GM23338 (cell line): ENCODE measurements around the gene DOCK2. TPM values are rescaled to one million over a fixed set of nuclear protein-coding genes. Genes with fewer than 3 reads are reported as not detected.

ENCODE experiments used
- ATAC-seq: fragments of 200-7000 bp; cut with Tn5 transposase; 3 replicates; pipeline ENCODE4 v1.9.1; 2020
- DNase-seq: peaks from one replicate; pipeline ENCODE4 v3.0.0-alpha.2; 2015; ENCODE audit warnings: low spot score
- H2AFZ ChIP-seq: fragments of 200-600 bp; sonication (generic); 2 replicates; pipeline ENCODE4 v1.8.0; 2016; ENCODE audit warnings: antibody characterized with exemption, mild to moderate bottlenecking, moderate library complexity
- H3F3A ChIP-seq: fragments of 200-600 bp; sonication (generic); replicated peaks from 2 replicates; pipeline ENCODE4 v1.8.0; 2017; ENCODE audit warnings: antibody characterized with exemption, mixed run types, low read depth
- H3K27ac ChIP-seq: fragments of 200-600 bp; sonication (generic); 2 replicates; pipeline ENCODE4 v1.6.1; 2016; ENCODE audit warnings: low read depth
- H3K27me3 ChIP-seq: fragments of 200-600 bp; sonication (generic); 2 replicates; pipeline ENCODE4 v1.8.0; 2016; ENCODE audit warnings: mild to moderate bottlenecking, mixed run types, moderate library complexity; ENCODE audit not compliant: insufficient read depth
- H3K36me3 ChIP-seq: fragments of 200-600 bp; sonication (generic); 2 replicates; pipeline ENCODE4 v1.8.0; 2016; ENCODE audit warnings: mild to moderate bottlenecking; ENCODE audit not compliant: insufficient read depth
- H3K4me1 ChIP-seq: fragments of 200-600 bp; sonication (generic); 2 replicates; pipeline ENCODE4 v1.8.0; 2016; ENCODE audit warnings: mild to moderate bottlenecking, moderate library complexity; ENCODE audit not compliant: insufficient read depth
- H3K4me2 ChIP-seq: fragments of 200-600 bp; sonication (generic); 2 replicates; pipeline ENCODE4 v1.7.1; 2017; ENCODE audit warnings: mixed run types
- H3K4me3 ChIP-seq: fragments of 200-600 bp; sonication (generic); 2 replicates; pipeline ENCODE4 v1.6.1; 2016; ENCODE audit warnings: mixed run types
- H3K79me2 ChIP-seq: fragments of 200-600 bp; sonication (generic); replicated peaks from 2 replicates; pipeline ENCODE4 v1.8.0; 2017; ENCODE audit warnings: mild to moderate bottlenecking; ENCODE audit not compliant: insufficient read depth
- H3K9me2 ChIP-seq: fragments of 200-600 bp; sonication (generic); 2 replicates; pipeline ENCODE4 v1.8.0; 2017; ENCODE audit not compliant: insufficient read depth
- H4K20me1 ChIP-seq: fragments of 200-600 bp; sonication (generic); replicated peaks from 2 replicates; pipeline ENCODE4 v1.8.0; 2017; ENCODE audit warnings: mild to moderate bottlenecking; ENCODE audit not compliant: insufficient read depth
- H3K27ac Mint-ChIP-seq: 2 replicates; pipeline ENCODE4 v1.8.0; 2020; ENCODE audit warnings: inconsistent platforms, mild to moderate bottlenecking, moderate library complexity, mixed read lengths
- H3K27me3 Mint-ChIP-seq: 3 replicates; pipeline ENCODE4 v1.8.0; 2022; ENCODE audit warnings: low read depth, mild to moderate bottlenecking, moderate library complexity, mixed read lengths, inconsistent platforms; ENCODE audit not compliant: insufficient read depth, poor library complexity
- H3K36me3 Mint-ChIP-seq: 3 replicates; pipeline ENCODE4 v1.8.0; 2021; ENCODE audit warnings: low read depth, mild to moderate bottlenecking, inconsistent platforms, moderate library complexity, mixed read lengths
- H3K4me1 Mint-ChIP-seq: 3 replicates; pipeline ENCODE4 v1.8.0; 2020; ENCODE audit warnings: mild to moderate bottlenecking, inconsistent platforms, mixed read lengths
- H3K4me3 Mint-ChIP-seq: 3 replicates; pipeline ENCODE4 v1.8.0; 2021; ENCODE audit warnings: moderate library complexity, mild to moderate bottlenecking, inconsistent platforms, mixed read lengths
- H3K9me3 Mint-ChIP-seq: 3 replicates; pipeline ENCODE4 v1.8.0; 2020; ENCODE audit warnings: moderate library complexity, mild to moderate bottlenecking, inconsistent platforms, mixed read lengths
- CREB1 ChIP-seq: fragments of 250-450 bp; sonication (Bioruptor Pico); IDR thresholded peaks from 2 replicates; pipeline ENCODE4 v1.5.0; 2020; ENCODE audit warnings: low read depth, mild to moderate bottlenecking, moderate library complexity
- EZH2phosphoT487 ChIP-seq: fragments of 200-600 bp; sonication (generic); IDR thresholded peaks from one replicate; pipeline ENCODE4 v1.8.1; 2018; ENCODE audit warnings: antibody characterized with exemption; ENCODE audit not compliant: unreplicated experiment
- JUNB ChIP-seq: IDR thresholded peaks from one replicate; pipeline ENCODE4 v1.6.1; 2016; ENCODE audit warnings: antibody characterized with exemption; ENCODE audit not compliant: unreplicated experiment
- POLR2AphosphoS5 ChIP-seq: IDR thresholded peaks from 2 replicates; pipeline ENCODE4 v1.6.1; 2016; ENCODE audit warnings: antibody characterized with exemption, low read depth
- STAT1 ChIP-seq: IDR thresholded peaks from one replicate; pipeline ENCODE4 v1.6.1; 2016; ENCODE audit warnings: antibody characterized with exemption; ENCODE audit not compliant: unreplicated experiment
- ZNF331 ChIP-seq: fragments of 250-450 bp; sonication (Bioruptor Pico); IDR thresholded peaks from 2 replicates; pipeline ENCODE4 v1.5.0; 2020; ENCODE audit warnings: low read depth, mild to moderate bottlenecking, moderate library complexity
- polyA plus RNA-seq: library from polyadenylated mRNA; unstranded; fragments of >200 nt; fragmentation: Nextera tagmentation; extraction: Ambion mirVana; gene quantifications from 2 replicates; pipeline ENCODE4 v1.2.1, GENCODE V29; 2016
- total RNA-seq: library from RNA; depleted of rRNA; stranded (reverse); fragments of >200 nt; shearing (Covaris generic); gene quantifications from 2 replicates; pipeline ENCODE4 v1.2.3, GENCODE V29; 2014
- TF ChIP-seq, protein P1 (sequence below): fragments of 250-450 bp; sonication (Bioruptor Pico); IDR thresholded peaks from 2 replicates; pipeline ENCODE4 v1.5.0; 2020; ENCODE audit warnings: mild to moderate bottlenecking, moderate library complexity
- TF ChIP-seq, protein P2 (sequence below), 2 experiments: fragments of 200-600 bp in 1 of 2; sonication (generic) in 1 of 2; conservative IDR thresholded peaks; 2 replicates each; pipeline versions ENCODE4 v1.5.1 to v1.6.1; 2016 to 2017; ENCODE audit warnings: antibody characterized with exemption in 2 of 2, low read depth in 2 of 2, mild to moderate bottlenecking in 2 of 2, moderate library complexity in 1 of 2
- TF ChIP-seq, protein P3 (sequence below): IDR thresholded peaks from one replicate; pipeline ENCODE4 v1.6.1; 2018; ENCODE audit warnings: antibody characterized with exemption; ENCODE audit not compliant: unreplicated experiment

The DOCK2 gene
- total and polyA plus RNA-seq, 2 experiments from 2014 or later: 3.7 to 9.4 TPM

DNA sequence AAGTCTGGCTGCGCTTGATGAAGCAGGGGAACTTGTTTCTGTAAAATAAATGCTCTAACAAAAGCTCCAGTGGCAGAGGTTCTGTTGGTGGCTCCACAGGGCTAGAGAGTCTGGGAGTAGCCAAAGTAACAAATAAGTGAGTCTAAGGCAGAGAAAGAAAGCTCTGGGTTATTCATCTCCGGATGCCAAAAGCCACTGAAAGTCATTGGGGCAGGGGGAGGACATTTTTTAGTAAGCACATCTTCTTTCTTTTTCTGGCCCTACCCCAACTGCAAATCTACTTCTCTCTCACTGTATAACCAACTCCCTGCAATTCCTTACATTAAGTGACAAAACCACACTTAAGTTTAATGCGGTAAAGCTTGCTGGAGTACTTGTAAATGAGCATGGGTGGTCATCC lies 201.6 kb downstream of the DOCK2 start:
- Histone ChIP-seq H3K27me3 (no peaks in the 10 kb centered on the region), H3K79me2 (no peaks in the 10 kb centered on the region), H4K20me1 (no peaks in the 10 kb centered on the region), H3K4me2 (no peak overlapping the region), H3K36me3 (no peaks in the 10 kb centered on the region), H3K9me2 (peaks cover 8% of the 10 kb centered on the region; the same call in 1 of the 2 replicates), H3K4me1 (no peaks in the 10 kb centered on the region), H3K27ac (no peak overlapping the region), H3F3A (no peaks in the 10 kb centered on the region), H3K4me3 (no peak overlapping the region), H2AFZ (no peak overlapping the region)
- Mint-ChIP-seq H3K9me3 (no peaks in the 10 kb centered on the region), H3K4me1 (no peaks in the 10 kb centered on the region), H3K27me3 (no peaks in the 10 kb centered on the region), H3K36me3 (no peaks in the 10 kb centered on the region), H3K27ac (no peak overlapping the region), H3K4me3 (no peak overlapping the region)
- DNase-seq: no peak
- TF ChIP-seq CREB1 (CRISPR knock-in tag): no peak
- no peak for TF ChIP-seq JUNB
- no peak for TF ChIP-seq POLR2AphosphoS5
- TF ChIP-seq STAT1: no peak
- ATAC-seq: no peak

DNA sequence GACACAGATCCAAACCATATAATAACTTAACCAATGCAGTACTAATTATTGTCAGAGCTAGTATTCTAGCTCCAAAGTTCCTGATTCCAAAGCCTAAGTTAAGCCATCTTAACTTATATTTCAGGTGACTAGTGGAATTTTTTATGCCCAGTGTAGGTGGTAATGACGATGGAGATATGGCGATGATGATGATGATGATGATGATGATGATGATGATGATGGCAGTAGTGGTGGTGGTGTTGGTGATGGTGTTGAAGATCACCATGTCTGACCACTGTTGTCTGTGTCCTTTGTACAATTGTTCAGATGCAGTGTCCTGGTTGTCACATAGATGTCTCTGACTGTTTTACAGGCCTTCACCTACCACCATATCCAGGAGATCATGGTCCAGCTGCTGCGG lies 203.3 kb downstream of the DOCK2 start:
- Mint-ChIP-seq H3K27ac (no peak overlapping the region), H3K4me1 (no peaks in the 10 kb centered on the region), H3K36me3 (no peaks in the 10 kb centered on the region), H3K4me3 (no peak overlapping the region), H3K27me3 (no peaks in the 10 kb centered on the region), H3K9me3 (no peaks in the 10 kb centered on the region; the same call in 2 of the 3 replicates)
- H3K36me3 ChIP-seq: no peaks in the 10 kb centered on the region
- H3K79me2 ChIP-seq: no peaks in the 10 kb centered on the region
- no peaks in the 10 kb centered on the region for H4K20me1 ChIP-seq
- H3F3A ChIP-seq: no peaks in the 10 kb centered on the region
- H3K27ac ChIP-seq: no peak overlapping the region
- no peak overlapping the region for H2AFZ ChIP-seq
- no peaks in the 10 kb centered on the region for H3K27me3 ChIP-seq
- H3K4me1 ChIP-seq: no peaks in the 10 kb centered on the region
- H3K4me2 ChIP-seq: no peak overlapping the region
- no peak overlapping the region for H3K4me3 ChIP-seq
- no peak for DNase-seq
- peaks cover 8% of the 10 kb centered on the region; the same call in 1 of the 2 replicates for H3K9me2 ChIP-seq
- ATAC-seq: no peak
- TF ChIP-seq POLR2AphosphoS5 (no peak), JUNB (no peak), ZNF331 (CRISPR knock-in tag) (no peak), EZH2phosphoT487 (no peak), CREB1 (CRISPR knock-in tag) (no peak), STAT1 (no peak)
- TF ChIP-seq, protein P1, sequence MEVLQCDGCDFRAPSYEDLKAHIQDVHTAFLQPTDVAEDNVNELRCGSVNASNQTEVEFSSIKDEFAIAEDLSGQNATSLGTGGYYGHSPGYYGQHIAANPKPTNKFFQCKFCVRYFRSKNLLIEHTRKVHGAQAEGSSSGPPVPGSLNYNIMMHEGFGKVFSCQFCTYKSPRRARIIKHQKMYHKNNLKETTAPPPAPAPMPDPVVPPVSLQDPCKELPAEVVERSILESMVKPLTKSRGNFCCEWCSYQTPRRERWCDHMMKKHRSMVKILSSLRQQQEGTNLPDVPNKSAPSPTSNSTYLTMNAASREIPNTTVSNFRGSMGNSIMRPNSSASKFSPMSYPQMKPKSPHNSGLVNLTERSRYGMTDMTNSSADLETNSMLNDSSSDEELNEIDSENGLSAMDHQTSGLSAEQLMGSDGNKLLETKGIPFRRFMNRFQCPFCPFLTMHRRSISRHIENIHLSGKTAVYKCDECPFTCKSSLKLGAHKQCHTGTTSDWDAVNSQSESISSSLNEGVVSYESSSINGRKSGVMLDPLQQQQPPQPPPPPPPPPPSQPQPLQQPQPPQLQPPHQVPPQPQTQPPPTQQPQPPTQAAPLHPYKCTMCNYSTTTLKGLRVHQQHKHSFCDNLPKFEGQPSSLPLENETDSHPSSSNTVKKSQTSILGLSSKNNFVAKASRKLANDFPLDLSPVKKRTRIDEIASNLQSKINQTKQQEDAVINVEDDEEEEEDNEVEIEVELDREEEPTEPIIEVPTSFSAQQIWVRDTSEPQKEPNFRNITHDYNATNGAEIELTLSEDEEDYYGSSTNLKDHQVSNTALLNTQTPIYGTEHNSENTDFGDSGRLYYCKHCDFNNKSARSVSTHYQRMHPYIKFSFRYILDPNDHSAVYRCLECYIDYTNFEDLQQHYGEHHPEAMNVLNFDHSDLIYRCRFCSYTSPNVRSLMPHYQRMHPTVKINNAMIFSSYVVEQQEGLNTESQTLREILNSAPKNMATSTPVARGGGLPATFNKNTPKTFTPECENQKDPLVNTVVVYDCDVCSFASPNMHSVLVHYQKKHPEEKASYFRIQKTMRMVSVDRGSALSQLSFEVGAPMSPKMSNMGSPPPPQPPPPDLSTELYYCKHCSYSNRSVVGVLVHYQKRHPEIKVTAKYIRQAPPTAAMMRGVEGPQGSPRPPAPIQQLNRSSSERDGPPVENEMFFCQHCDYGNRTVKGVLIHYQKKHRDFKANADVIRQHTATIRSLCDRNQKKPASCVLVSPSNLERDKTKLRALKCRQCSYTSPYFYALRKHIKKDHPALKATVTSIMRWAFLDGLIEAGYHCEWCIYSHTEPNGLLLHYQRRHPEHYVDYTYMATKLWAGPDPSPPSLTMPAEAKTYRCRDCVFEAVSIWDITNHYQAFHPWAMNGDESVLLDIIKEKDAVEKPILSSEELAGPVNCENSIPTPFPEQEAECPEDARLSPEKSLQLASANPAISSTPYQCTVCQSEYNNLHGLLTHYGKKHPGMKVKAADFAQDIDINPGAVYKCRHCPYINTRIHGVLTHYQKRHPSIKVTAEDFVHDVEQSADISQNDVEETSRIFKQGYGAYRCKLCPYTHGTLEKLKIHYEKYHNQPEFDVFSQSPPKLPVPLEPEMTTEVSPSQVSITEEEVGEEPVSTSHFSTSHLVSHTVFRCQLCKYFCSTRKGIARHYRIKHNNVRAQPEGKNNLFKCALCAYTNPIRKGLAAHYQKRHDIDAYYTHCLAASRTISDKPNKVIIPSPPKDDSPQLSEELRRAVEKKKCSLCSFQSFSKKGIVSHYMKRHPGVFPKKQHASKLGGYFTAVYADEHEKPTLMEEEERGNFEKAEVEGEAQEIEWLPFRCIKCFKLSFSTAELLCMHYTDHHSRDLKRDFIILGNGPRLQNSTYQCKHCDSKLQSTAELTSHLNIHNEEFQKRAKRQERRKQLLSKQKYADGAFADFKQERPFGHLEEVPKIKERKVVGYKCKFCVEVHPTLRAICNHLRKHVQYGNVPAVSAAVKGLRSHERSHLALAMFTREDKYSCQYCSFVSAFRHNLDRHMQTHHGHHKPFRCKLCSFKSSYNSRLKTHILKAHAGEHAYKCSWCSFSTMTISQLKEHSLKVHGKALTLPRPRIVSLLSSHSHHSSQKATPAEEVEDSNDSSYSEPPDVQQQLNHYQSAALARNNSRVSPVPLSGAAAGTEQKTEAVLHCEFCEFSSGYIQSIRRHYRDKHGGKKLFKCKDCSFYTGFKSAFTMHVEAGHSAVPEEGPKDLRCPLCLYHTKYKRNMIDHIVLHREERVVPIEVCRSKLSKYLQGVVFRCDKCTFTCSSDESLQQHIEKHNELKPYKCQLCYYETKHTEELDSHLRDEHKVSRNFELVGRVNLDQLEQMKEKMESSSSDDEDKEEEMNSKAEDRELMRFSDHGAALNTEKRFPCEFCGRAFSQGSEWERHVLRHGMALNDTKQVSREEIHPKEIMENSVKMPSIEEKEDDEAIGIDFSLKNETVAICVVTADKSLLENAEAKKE (CRISPR knock-in tag): no peak
- TF ChIP-seq, protein P2, sequence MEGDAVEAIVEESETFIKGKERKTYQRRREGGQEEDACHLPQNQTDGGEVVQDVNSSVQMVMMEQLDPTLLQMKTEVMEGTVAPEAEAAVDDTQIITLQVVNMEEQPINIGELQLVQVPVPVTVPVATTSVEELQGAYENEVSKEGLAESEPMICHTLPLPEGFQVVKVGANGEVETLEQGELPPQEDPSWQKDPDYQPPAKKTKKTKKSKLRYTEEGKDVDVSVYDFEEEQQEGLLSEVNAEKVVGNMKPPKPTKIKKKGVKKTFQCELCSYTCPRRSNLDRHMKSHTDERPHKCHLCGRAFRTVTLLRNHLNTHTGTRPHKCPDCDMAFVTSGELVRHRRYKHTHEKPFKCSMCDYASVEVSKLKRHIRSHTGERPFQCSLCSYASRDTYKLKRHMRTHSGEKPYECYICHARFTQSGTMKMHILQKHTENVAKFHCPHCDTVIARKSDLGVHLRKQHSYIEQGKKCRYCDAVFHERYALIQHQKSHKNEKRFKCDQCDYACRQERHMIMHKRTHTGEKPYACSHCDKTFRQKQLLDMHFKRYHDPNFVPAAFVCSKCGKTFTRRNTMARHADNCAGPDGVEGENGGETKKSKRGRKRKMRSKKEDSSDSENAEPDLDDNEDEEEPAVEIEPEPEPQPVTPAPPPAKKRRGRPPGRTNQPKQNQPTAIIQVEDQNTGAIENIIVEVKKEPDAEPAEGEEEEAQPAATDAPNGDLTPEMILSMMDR (conservative IDR thresholded peaks at IDR 0.05; ENCODE audit: low read depth in 2 of 2): no peak
- TF ChIP-seq, protein P3, sequence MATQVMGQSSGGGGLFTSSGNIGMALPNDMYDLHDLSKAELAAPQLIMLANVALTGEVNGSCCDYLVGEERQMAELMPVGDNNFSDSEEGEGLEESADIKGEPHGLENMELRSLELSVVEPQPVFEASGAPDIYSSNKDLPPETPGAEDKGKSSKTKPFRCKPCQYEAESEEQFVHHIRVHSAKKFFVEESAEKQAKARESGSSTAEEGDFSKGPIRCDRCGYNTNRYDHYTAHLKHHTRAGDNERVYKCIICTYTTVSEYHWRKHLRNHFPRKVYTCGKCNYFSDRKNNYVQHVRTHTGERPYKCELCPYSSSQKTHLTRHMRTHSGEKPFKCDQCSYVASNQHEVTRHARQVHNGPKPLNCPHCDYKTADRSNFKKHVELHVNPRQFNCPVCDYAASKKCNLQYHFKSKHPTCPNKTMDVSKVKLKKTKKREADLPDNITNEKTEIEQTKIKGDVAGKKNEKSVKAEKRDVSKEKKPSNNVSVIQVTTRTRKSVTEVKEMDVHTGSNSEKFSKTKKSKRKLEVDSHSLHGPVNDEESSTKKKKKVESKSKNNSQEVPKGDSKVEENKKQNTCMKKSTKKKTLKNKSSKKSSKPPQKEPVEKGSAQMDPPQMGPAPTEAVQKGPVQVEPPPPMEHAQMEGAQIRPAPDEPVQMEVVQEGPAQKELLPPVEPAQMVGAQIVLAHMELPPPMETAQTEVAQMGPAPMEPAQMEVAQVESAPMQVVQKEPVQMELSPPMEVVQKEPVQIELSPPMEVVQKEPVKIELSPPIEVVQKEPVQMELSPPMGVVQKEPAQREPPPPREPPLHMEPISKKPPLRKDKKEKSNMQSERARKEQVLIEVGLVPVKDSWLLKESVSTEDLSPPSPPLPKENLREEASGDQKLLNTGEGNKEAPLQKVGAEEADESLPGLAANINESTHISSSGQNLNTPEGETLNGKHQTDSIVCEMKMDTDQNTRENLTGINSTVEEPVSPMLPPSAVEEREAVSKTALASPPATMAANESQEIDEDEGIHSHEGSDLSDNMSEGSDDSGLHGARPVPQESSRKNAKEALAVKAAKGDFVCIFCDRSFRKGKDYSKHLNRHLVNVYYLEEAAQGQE: no peak
